BE2C (cell line): ENCODE data around the gene PHKG2.

ENCODE experiments used
- DNase-seq: peaks from one replicate; pipeline ENCODE4 v3.0.0-alpha.2; 2020
- H3K27me3 ChIP-seq: fragments of 250-450 bp; sonication (Bioruptor Pico); 2 replicates; pipeline ENCODE4 v1.5.1; 2020; ENCODE audit warnings: mild to moderate bottlenecking
- H3K36me3 ChIP-seq: fragments of 250-450 bp; sonication (Bioruptor Pico); 2 replicates; pipeline ENCODE4 v1.5.1; 2020; ENCODE audit warnings: mild to moderate bottlenecking
- H3K4me1 ChIP-seq: fragments of 250-450 bp; sonication (Bioruptor Pico); 2 replicates; pipeline ENCODE4 v1.5.1; 2020
- H3K4me3 ChIP-seq: 2 replicates; pipeline ENCODE4 v1.5.1; 2011; ENCODE audit warnings: low read depth, low read length
- H3K9me3 ChIP-seq: fragments of 250-450 bp; sonication (Bioruptor Pico); 2 replicates; pipeline ENCODE4 v1.5.1; 2020
- TF ChIP-seq, protein P1 (sequence below): IDR thresholded peaks from 2 replicates; pipeline ENCODE4 v1.5.1; 2012; ENCODE audit warnings: mild to moderate bottlenecking, low read depth, low read length

PHKG2 gene

DNA sequence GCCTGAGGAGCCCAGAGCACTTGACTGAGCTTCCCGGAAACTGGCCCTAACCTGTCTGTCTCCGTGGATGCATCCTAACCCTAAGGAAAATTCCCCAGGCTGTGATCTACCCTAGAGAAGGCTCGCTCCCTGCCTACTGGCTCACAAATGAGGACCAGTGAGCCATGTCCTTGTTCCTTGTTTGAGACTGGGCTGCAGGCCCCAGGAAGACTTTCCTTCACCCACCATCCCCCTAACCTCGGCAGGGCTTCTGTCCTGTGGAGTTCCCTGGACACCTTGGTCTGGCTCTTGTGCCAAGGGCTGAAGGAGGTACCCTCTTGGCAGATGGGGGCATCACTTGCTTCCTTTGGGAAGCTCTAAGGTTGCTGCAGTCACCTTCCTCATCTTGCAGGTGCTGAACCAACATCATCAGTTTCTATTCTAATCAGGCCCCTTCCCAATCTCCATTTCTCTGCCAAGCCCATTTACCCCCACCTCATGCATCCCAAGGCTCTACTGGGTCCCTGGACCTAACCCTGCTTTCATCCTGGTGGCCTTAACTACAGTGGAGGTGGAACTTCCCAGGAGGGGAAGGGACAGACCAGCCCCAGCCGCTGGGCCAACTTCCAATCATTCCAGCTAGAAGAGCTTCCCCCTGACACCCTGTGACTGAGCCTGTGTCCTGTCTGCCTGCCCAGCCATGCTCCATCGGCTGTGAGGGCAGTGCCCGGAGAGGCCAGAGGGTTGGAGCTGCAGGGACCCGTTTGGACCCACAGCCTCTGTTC, 26.3 kb downstream of the PHKG2 start:
- Histone ChIP-seq H3K36me3 (peaks cover 31% of the 10 kb centered on the region), H3K9me3 (no peaks in the 10 kb centered on the region), H3K27me3 (no peaks in the 10 kb centered on the region), H3K4me3 (peak overlapping the region; percentile 72), H3K4me1 (peaks cover 3% of the 10 kb centered on the region; the same call in 1 of the 2 replicates)
- TF ChIP-seq, protein P1, sequence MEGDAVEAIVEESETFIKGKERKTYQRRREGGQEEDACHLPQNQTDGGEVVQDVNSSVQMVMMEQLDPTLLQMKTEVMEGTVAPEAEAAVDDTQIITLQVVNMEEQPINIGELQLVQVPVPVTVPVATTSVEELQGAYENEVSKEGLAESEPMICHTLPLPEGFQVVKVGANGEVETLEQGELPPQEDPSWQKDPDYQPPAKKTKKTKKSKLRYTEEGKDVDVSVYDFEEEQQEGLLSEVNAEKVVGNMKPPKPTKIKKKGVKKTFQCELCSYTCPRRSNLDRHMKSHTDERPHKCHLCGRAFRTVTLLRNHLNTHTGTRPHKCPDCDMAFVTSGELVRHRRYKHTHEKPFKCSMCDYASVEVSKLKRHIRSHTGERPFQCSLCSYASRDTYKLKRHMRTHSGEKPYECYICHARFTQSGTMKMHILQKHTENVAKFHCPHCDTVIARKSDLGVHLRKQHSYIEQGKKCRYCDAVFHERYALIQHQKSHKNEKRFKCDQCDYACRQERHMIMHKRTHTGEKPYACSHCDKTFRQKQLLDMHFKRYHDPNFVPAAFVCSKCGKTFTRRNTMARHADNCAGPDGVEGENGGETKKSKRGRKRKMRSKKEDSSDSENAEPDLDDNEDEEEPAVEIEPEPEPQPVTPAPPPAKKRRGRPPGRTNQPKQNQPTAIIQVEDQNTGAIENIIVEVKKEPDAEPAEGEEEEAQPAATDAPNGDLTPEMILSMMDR, result no peak
- no peak for DNase-seq

DNA sequence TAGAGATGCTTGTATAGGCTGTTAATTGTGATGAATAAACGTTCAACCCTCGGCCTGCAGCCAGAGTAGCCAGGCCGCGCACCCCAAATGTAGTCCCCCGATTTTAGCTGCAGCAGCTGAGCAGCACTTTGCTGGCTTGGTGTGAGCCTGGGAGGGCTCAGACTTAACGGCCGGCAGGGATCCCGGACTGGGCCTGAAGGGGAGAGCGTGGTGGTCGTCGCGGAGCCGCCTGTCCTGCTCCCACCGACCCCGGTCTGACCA, 26.8 kb downstream of the PHKG2 start:
- peaks cover 28% of the 10 kb centered on the region for H3K36me3 ChIP-seq
- H3K4me1 ChIP-seq, result peaks cover 3% of the 10 kb centered on the region; the same call in 1 of the 2 replicates
- TF ChIP-seq, protein P1, result no peak
- H3K4me3 ChIP-seq, result peak overlapping the region; percentile 72
- no peaks in the 10 kb centered on the region for H3K9me3 ChIP-seq
- DNase-seq, result no peak
- no peaks in the 10 kb centered on the region for H3K27me3 ChIP-seq

DNA sequence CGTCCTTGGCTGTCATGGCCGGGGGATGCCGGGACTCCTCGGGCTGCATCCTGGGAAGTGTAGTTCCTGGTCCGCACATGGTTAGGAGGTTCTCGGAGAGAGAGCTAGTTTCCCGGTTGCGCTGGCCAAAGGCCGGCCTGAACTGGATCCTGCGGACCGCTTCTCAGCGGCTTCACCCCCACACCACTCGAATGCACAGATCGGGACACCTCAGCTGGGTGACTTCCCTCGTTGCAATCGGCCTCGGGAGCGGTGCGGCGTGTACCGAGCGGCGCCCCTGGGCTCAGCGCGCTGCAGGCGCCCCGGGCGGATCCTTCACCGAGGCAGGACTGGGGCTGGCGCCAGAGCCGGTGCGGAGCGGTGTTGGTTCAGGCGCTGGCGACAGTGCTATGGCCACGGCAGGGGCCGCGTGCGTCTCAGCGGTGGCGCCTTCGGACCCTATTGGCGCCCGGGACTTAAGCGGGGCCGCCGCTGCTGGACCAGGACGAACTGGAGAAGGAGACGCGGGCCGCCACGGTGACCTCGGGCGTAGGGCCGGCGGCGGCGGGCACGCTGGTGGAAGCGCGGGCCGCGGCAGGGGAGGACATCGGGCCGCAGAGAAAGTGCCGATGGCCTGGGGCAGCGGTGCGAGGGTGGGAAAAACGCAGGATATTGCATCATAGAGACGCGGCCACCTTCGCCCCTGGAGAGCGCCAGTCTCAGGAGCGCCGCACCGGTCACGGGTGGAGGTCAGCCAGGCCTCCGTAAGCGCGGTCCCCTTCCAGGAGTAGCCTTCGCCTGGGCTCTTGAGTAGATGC, 27.4 kb downstream of the PHKG2 start:
- H3K4me3 ChIP-seq, result peak overlapping the region; percentile 72
- no peaks in the 10 kb centered on the region for H3K9me3 ChIP-seq
- TF ChIP-seq, protein P1, result no peak
- peak; percentile 88 for DNase-seq
- H3K27me3 ChIP-seq, result no peaks in the 10 kb centered on the region
- H3K4me1 ChIP-seq, result peaks cover 3% of the 10 kb centered on the region; the same call in 1 of the 2 replicates
- peaks cover 23% of the 10 kb centered on the region for H3K36me3 ChIP-seq

GRCh38 chr16:30777591-30778297, 29.5 kb downstream of the PHKG2 start:
- H3K4me3 ChIP-seq, result no peak overlapping the region
- H3K27me3 ChIP-seq, result no peaks in the 10 kb centered on the region
- H3K9me3 ChIP-seq, result no peaks in the 10 kb centered on the region
- peaks cover 3% of the 10 kb centered on the region; the same call in 1 of the 2 replicates for H3K4me1 ChIP-seq
- no peak for DNase-seq
- TF ChIP-seq, protein P1, result no peak
- H3K36me3 ChIP-seq, result peaks cover 17% of the 10 kb centered on the region

GRCh38 chr16:30778549-30779244, 30.5 kb downstream of the PHKG2 start:
- no peaks in the 10 kb centered on the region for H3K9me3 ChIP-seq
- TF ChIP-seq, protein P1, result no peak
- peaks cover 23% of the 10 kb centered on the region for H3K36me3 ChIP-seq
- peaks cover 3% of the 10 kb centered on the region; the same call in 1 of the 2 replicates for H3K4me1 ChIP-seq
- H3K4me3 ChIP-seq, result no peak overlapping the region
- H3K27me3 ChIP-seq, result no peaks in the 10 kb centered on the region
- no peak for DNase-seq
